ENCODE measurements around the gene CDH23. TPM values are rescaled to one million over a fixed set of nuclear protein-coding genes. Genes with fewer than 3 reads are reported as not detected.

The CDH23 gene
- total RNA-seq, 1 donor, result 0.36 TPM

- TF ChIP-seq CTCF (IDR thresholded peaks at IDR 0.05; ENCODE audit: extremely low read depth, low read depth, low read length), result no peak
Observed at GRCh38 chr10:71564194-71564820, 167.6 kb downstream of the CDH23 start.

DNA sequence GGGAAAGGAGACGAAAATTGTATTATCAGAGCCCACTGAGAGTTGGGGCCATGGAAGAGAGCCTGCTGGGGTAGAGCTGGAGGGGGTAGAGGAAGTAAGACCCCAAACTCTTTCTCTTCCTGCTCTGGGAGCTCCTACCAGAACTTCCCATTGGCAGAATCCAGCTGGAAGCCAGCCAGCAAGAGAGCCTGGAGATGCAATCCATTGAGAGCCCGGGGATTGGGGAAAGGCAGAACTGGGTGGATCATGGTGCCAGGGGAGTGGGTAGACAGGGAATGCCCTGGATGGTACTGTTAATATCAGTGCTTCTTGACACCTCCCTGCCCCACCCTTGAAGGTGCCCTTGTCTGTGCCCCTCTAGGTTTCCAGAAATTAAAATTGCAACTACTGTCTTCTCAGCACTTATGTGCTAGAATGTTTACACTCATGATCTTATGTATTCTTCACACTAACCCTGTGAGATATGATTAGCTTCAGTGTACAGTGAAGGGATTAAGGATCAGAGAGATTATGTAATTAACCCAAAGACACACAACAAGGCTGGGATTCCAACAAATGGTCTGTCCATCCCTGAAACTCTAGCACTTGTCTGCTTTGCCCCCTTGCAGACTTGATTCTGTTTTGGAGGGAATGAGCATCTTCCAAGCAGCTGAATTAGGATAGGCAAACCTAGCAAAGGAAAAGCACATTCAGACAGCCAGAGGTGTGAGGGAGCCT lies 168.7 kb downstream of the CDH23 start:
- Histone ChIP-seq H3K4me2 (ENCODE audit: insufficient read depth, low read length) (no peak overlapping the region), H3K4me3 (ENCODE audit: insufficient read depth, low read length) (no peak overlapping the region), H3K9me3 (ENCODE audit: low read depth, low read length) (no peaks in the 10 kb centered on the region), H3K79me2 (ENCODE audit: insufficient read depth, low read length) (no peaks in the 10 kb centered on the region), H3K36me3 (ENCODE audit: insufficient read depth, low read length) (no peaks in the 10 kb centered on the region), H3K27me3 (ENCODE audit: insufficient read depth, low read length) (peaks cover 13% of the 10 kb centered on the region), H2AFZ (ENCODE audit: low read length) (no peak overlapping the region), H4K20me1 (ENCODE audit: insufficient read depth, low read length) (peaks cover 3% of the 10 kb centered on the region), H3K27ac (ENCODE audit: low read depth, low read length) (no peak overlapping the region), H3K4me1 (ENCODE audit: insufficient read depth, low read length) (no peaks in the 10 kb centered on the region)
- no peak for TF ChIP-seq CTCF (IDR thresholded peaks at IDR 0.05; ENCODE audit: extremely low read depth, low read depth, low read length)
- no peak for DNase-seq (ENCODE audit: insufficient read length, low spot score, missing footprints)

More at GRCh38 chr10:71564194-71564820, 167.6 kb downstream of the CDH23 start:
- H3K27ac ChIP-seq (ENCODE audit: low read depth, low read length), result no peak overlapping the region
- no peaks in the 10 kb centered on the region for H4K20me1 ChIP-seq (ENCODE audit: insufficient read depth, low read length)
- DNase-seq (ENCODE audit: insufficient read length, low spot score, missing footprints), result no peak
- no peaks in the 10 kb centered on the region for H3K4me1 ChIP-seq (ENCODE audit: insufficient read depth, low read length)
- no peaks in the 10 kb centered on the region for H3K79me2 ChIP-seq (ENCODE audit: insufficient read depth, low read length)
- H3K4me2 ChIP-seq (ENCODE audit: insufficient read depth, low read length), result no peak overlapping the region
- H3K36me3 ChIP-seq (ENCODE audit: insufficient read depth, low read length), result no peaks in the 10 kb centered on the region
- H3K4me3 ChIP-seq (ENCODE audit: insufficient read depth, low read length), result no peak overlapping the region
- no peaks in the 10 kb centered on the region for H3K9me3 ChIP-seq (ENCODE audit: low read depth, low read length)
- no peak overlapping the region for H2AFZ ChIP-seq (ENCODE audit: low read length)
- H3K27me3 ChIP-seq (ENCODE audit: insufficient read depth, low read length), result peaks cover 16% of the 10 kb centered on the region

DNA sequence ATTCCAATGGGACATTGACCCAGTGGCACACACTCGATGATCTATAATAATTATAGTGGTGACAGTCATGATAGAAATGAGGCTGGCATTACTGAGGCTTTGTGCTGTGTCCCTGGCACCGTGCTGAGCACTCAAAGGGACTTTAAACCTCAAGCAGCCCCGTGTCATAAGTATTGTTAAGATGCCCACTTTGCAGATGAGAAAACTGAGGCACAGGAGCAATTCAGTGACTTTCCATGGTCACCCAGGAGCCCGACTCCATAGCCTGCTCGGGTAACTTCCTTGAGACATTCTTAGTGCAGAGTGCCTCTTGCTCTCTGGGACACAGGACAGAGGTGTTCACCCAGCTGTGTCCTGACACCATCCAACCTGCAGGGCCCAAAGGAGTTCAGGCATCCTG lies 170.3 kb downstream of the CDH23 start:
- no peak overlapping the region for H3K4me3 ChIP-seq (ENCODE audit: insufficient read depth, low read length)
- DNase-seq (ENCODE audit: insufficient read length, low spot score, missing footprints), result no peak
- H4K20me1 ChIP-seq (ENCODE audit: insufficient read depth, low read length), result peaks cover 3% of the 10 kb centered on the region
- no peaks in the 10 kb centered on the region for H3K9me3 ChIP-seq (ENCODE audit: low read depth, low read length)
- H3K4me2 ChIP-seq (ENCODE audit: insufficient read depth, low read length), result no peak overlapping the region
- H2AFZ ChIP-seq (ENCODE audit: low read length), result no peak overlapping the region
- H3K27ac ChIP-seq (ENCODE audit: low read depth, low read length), result no peak overlapping the region
- H3K79me2 ChIP-seq (ENCODE audit: insufficient read depth, low read length), result no peaks in the 10 kb centered on the region
- no peaks in the 10 kb centered on the region for H3K36me3 ChIP-seq (ENCODE audit: insufficient read depth, low read length)
- no peak for TF ChIP-seq CTCF (IDR thresholded peaks at IDR 0.05; ENCODE audit: extremely low read depth, low read depth, low read length)
- H3K4me1 ChIP-seq (ENCODE audit: insufficient read depth, low read length), result no peaks in the 10 kb centered on the region
- peaks cover 13% of the 10 kb centered on the region for H3K27me3 ChIP-seq (ENCODE audit: insufficient read depth, low read length)

- H3K36me3 ChIP-seq (ENCODE audit: insufficient read depth, low read length), result no peaks in the 10 kb centered on the region
- H3K4me1 ChIP-seq (ENCODE audit: insufficient read depth, low read length), result no peaks in the 10 kb centered on the region
- peaks cover 3% of the 10 kb centered on the region for H4K20me1 ChIP-seq (ENCODE audit: insufficient read depth, low read length)
- H3K79me2 ChIP-seq (ENCODE audit: insufficient read depth, low read length), result no peaks in the 10 kb centered on the region
- H3K27me3 ChIP-seq (ENCODE audit: insufficient read depth, low read length), result peaks cover 12% of the 10 kb centered on the region
- no peak for DNase-seq (ENCODE audit: insufficient read length, low spot score, missing footprints)
- H2AFZ ChIP-seq (ENCODE audit: low read length), result no peak overlapping the region
- H3K4me2 ChIP-seq (ENCODE audit: insufficient read depth, low read length), result no peak overlapping the region
- no peak for TF ChIP-seq CTCF (IDR thresholded peaks at IDR 0.05; ENCODE audit: extremely low read depth, low read depth, low read length)
- H3K9me3 ChIP-seq (ENCODE audit: low read depth, low read length), result no peaks in the 10 kb centered on the region
- H3K27ac ChIP-seq (ENCODE audit: low read depth, low read length), result no peak overlapping the region
- H3K4me3 ChIP-seq (ENCODE audit: insufficient read depth, low read length), result no peak overlapping the region
Observed at GRCh38 chr10:71568896-71569492, 172.3 kb downstream of the CDH23 start.
